ENCODE results near the gene RASD1. TPM values are rescaled to one million over a fixed set of nuclear protein-coding genes. Genes with fewer than 3 reads are reported as not detected.
A peak's percentile ranks its signal among the peaks of the same experiment; 100 is the strongest.

The RASD1 gene
- polyA plus RNA-seq, 1 experiment, result 0.55 TPM

GRCh38 chr17:17494870-17495535, 1.2 kb downstream of the RASD1 start:
- no peak overlapping the region for H3K27ac ChIP-seq (ENCODE audit: low read depth, low read length)
- ChIA-PET POLR2A (interaction anchor here (1.6 to 2.7 kb wide), 4 partner anchors 16 to 147 kb away, joined by 10 to 39 read pairs (median 12); partner anchors contain the start of gene PEMT), CTCF (interaction anchor here (2.0 kb wide), 1 partner anchor 140 kb away, joined by 16 read pairs; no protein-coding TSS in a partner anchor)
- H3K4me3 ChIP-seq (ENCODE audit: low read depth, low read length), result peak overlapping the region; percentile 66
- H3K9me3 ChIP-seq (ENCODE audit: control insufficient read depth, insufficient read depth, low read length), result peaks cover 7% of the 10 kb centered on the region
- no peaks in the 10 kb centered on the region for H3K27me3 ChIP-seq (ENCODE audit: control insufficient read depth, insufficient read depth, low read length)
- no peak for DNase-seq (ENCODE audit: low read depth, low spot score)
- no peak for TF ChIP-seq CTCF (IDR thresholded peaks at IDR 0.05; ENCODE audit: low read depth, low read length)

DNA sequence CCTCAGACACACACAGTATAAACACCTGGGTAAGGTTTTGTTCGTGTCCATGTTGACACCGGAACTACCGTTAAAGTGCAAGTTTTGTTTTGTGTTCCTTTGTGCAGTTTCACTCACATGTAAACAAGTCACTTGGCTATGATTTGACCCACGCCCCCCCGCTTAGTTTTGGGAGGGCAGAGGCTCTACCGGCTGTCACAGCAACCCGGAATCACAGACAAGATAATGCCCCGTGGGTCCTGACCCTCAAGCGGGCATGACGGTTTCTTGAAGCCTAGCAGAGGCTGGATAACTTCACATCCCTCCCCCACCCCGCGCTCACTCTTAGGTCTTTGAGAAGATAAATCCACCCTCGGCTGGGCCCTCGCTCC, 1.7 kb downstream of the RASD1 start:
- Histone ChIP-seq H3K27ac (ENCODE audit: low read depth, low read length) (no peak overlapping the region), H3K4me3 (ENCODE audit: low read depth, low read length) (peak overlapping the region; percentile 66), H3K27me3 (ENCODE audit: control insufficient read depth, insufficient read depth, low read length) (no peaks in the 10 kb centered on the region), H3K9me3 (ENCODE audit: control insufficient read depth, insufficient read depth, low read length) (peaks cover 7% of the 10 kb centered on the region)
- ChIA-PET POLR2A (interaction anchor here (2.0 to 2.7 kb wide), 2 partner anchors 17 to 97 kb away, joined by 12 to 39 read pairs; partner anchors contain the start of gene PEMT), CTCF (no interaction called here)
- no peak for DNase-seq (ENCODE audit: low read depth, low spot score)
- TF ChIP-seq CTCF (IDR thresholded peaks at IDR 0.05; ENCODE audit: low read depth, low read length), result no peak

- Histone ChIP-seq H3K4me3 (ENCODE audit: low read depth, low read length) (no peak overlapping the region), H3K27me3 (ENCODE audit: control insufficient read depth, insufficient read depth, low read length) (no peaks in the 10 kb centered on the region), H3K9me3 (ENCODE audit: control insufficient read depth, insufficient read depth, low read length) (peaks cover 7% of the 10 kb centered on the region), H3K27ac (ENCODE audit: low read depth, low read length) (no peak overlapping the region)
- no peak for TF ChIP-seq CTCF (IDR thresholded peaks at IDR 0.05; ENCODE audit: low read depth, low read length)
- POLR2A ChIA-PET, result interaction anchor here (0.6 kb wide), 1 partner anchor 114 kb away, joined by 3 read pairs; no protein-coding TSS in a partner anchor
- CTCF ChIA-PET, result no interaction called here
- DNase-seq (ENCODE audit: low read depth, low spot score), result no peak
Measured at GRCh38 chr17:17493986-17494466, 2.2 kb downstream of the RASD1 start.

DNA sequence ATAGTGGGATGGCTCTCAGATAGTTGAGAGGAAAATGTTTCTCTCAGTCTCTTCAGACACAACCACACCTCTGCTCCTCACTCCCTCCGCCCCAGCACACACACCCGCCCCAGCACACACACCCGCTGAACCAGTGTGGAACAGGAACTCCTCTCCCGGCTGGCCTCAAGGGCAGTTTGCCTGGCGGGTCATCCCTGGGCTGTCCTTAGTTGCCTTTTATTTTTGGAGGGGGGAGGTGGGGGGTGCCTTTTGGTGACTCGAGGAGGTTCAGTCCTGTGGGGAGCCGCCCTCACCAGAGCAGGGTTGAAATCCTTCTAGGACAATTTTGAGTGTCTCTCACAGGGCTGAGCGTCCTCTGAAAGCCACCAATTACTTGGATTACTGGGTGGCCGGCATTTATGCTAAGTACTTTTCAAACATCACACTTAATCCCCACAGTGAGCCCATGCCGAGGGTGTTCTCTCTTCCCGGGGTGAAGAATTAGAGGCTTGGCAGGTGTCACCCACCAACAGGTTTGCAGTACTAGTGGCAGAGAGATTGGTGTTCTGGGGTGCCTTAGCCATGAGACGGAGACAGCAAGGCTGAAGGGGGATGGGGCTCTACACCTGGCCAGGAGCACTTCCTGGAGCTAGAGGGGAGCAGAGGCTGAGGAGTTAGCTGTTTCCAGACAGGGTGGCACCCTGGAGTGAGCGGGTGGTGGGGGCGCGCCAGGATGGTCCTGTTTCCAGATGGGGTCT, 2.8 kb downstream of the RASD1 start:
- no peak for DNase-seq (ENCODE audit: low read depth, low spot score)
- Histone ChIP-seq H3K9me3 (ENCODE audit: control insufficient read depth, insufficient read depth, low read length) (peaks cover 7% of the 10 kb centered on the region), H3K27ac (ENCODE audit: low read depth, low read length) (no peak overlapping the region), H3K27me3 (ENCODE audit: control insufficient read depth, insufficient read depth, low read length) (no peaks in the 10 kb centered on the region), H3K4me3 (ENCODE audit: low read depth, low read length) (no peak overlapping the region)
- ChIA-PET POLR2A (interaction anchor here (0.6 kb wide), 1 partner anchor 115 kb away, joined by 3 read pairs; no protein-coding TSS in a partner anchor), CTCF (no interaction called here)
- TF ChIP-seq CTCF (IDR thresholded peaks at IDR 0.05; ENCODE audit: low read depth, low read length), result no peak

DNA sequence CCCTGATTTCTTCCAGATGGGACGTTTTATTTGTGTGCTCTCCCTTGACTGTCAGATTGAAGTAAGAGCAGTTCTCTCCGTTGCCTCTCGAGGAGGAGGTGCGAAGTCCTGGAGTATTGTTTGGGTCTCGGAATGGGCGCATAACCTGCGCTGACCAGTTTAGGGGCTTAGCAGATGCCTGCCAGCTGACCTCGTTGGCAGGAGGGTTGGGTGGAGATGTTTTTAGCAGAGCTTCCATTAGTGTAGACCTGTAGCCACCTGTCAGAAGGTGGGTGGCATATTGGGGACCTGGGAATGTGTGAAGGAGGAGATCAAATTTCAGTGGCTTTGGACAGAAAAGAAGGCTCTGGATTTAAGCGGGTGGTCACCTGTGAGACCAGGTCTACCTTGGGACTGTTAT, 3.6 kb downstream of the RASD1 start:
- Histone ChIP-seq H3K27me3 (ENCODE audit: control insufficient read depth, insufficient read depth, low read length) (no peaks in the 10 kb centered on the region), H3K27ac (ENCODE audit: low read depth, low read length) (no peak overlapping the region), H3K4me3 (ENCODE audit: low read depth, low read length) (no peak overlapping the region), H3K9me3 (ENCODE audit: control insufficient read depth, insufficient read depth, low read length) (peaks cover 6% of the 10 kb centered on the region)
- ChIA-PET CTCF (no interaction called here), POLR2A (no interaction called here)
- no peak for DNase-seq (ENCODE audit: low read depth, low spot score)
- no peak for TF ChIP-seq CTCF (IDR thresholded peaks at IDR 0.05; ENCODE audit: low read depth, low read length)
